A549 treated with Hydrocortisone at 1 μM for 4 hours (cell line): ENCODE results near the gene MARK4. TPM values are rescaled to one million over a fixed set of nuclear protein-coding genes. Genes with fewer than 3 reads are reported as not detected.

Experiments used
- total RNA-seq: library from RNA; stranded (reverse); fragments of 200-300 nt; extraction: Qiagen RNA extraction; gene quantifications from 5 replicates; pipeline ENCODE4 v1.2.3, GENCODE V29; 2022

Gene MARK4
- total RNA-seq, result 6.7 to 12.7 TPM (median 8.1 TPM) in 5 replicates

DNA sequence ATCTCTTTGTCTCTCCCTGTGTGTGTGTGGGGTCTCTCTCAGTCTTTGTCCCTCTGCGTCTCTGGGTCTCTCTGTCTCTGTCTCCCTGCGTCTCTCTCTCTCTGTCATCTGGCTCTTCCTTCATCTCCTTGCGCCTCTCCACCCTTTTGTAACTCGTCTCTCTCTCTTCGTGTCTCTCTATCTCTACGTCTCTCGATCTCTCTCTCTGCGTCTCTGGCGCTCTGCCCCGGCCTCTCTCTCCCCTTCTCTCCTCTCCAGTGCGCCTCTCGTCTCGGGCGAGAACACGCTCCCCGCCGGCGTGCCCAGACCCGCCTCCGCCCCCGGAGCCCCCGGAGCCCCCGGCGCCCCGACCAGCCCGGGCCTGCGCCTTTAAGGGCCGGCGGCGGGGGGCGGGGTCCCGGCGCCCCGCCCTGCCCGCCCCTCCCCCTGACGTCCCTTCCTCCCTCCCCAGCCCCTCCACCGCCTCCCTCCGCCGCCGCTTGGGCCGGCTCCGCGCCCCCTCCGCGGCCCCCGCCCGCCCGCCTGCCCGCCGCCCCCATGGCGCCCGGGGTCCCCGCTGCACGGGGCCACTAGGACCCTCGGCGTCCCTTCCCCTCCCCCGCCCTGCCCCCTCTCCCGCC lies at the start of gene MARK4:
MARK4 (plus strand) TSS at position 440 of the 620 bp plus-strand sequence. CDS start 318 bp downstream, outside the sequence.

DNA sequence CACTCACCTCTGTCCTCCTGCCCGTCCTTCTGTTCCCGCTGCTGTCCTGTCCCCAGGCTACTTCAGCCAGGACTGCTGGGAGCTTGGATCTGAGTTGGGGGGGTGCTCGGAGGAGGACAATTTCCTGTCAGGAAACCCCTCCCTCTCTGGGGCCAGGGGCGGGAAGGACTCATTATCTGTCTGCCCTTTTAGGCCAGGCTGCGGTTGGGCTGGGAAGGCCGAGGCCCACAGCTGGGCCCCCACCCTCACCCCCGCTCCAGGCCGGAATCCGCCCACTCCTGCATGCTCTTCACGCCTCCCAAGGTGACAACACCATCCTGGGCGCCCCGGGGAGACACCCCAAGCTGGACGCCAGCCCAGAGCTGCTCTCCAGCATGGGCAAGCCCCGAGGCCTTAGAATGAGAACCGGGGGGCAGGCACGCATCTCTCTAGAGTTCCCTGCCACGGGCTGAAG lies 5.7 kb upstream of the MARK4 start, which contains the start of gene EXOC3L2:
EXOC3L2 (minus strand) TSS at position 74 of the 454 bp plus-strand sequence. CDS start 6,362 bp downstream, outside the sequence.

DNA sequence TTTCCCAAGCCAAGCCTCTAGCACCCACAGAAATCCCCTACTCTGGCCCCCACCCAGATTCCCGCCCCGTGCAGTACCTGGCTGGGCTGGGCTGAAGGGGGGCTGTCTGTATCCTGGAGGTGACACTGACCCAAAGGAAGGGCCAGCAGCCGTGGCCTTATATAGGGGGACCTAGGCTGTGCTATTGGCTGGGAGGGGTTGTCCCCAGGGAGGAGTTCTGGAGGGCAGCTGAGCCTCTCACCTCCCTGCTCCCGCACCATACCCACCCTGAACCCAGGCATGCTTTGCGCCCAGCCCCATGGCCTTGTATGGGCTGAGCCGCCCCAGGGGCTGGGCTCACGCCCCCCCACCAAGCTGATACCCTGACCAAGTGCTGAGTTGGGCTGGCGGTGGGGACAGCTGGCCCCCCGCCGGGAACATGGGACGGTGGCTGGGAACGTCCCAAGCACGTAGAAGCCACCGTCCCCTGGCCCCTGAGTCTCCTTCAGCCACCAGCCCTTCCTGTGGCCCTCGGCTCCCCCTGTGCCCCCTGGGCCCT lies 71.7 kb downstream of the MARK4 start, which contains the start of gene CKM:
CKM (minus strand) TSS at position 132 of the 538 bp plus-strand sequence. CDS start 3,162 bp downstream, outside the sequence.

DNA sequence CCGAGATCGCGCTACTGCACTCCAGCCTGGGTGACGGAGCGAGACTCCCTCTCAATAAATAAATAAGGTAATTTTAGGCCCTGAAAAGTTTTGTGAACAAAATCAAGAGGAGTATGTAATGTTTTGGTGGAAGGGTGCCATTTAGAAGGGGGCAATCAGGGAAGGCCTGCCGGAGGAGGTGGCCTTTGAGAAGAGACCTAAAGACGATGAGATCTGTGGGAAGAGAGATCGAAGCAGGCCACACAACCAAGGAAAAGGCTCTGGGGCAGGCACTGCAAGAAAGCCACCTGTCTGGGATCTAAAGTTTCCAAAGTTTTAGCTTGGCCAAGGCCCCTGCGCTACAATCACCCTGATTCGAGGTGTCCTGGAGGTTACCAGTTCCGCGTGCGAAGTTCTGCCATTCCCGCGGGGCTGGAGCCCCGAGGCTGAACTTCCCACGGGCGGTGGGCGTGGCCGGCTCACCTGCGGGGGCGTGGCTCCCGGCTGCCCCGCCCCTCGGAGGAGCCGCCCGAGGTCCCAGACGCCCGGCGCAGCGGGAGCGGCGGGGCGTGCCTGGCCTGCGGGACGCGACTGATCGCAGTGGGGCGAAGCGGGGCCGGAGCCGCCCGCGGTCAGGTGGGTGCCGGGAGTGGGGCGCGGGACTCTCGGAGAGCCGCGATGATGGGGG lies 89.3 kb downstream of the MARK4 start, which contains the start of gene KLC3:
KLC3 (plus strand) TSS at position 519 of the 667 bp plus-strand sequence. CDS start 4,792 bp downstream, outside the sequence.

Other genes with a start within 250 kb of the MARK4 start
- 21.3 to 43.3 TPM (median 38.2 TPM) in 5 replicates for gene RELB, start 249.8 kb upstream of the MARK4 start, total RNA-seq
- gene CLASRP, start 212.2 kb upstream of the MARK4 start, total RNA-seq, result 55.9 to 67.9 TPM (median 66.7 TPM) in 5 replicates
- gene ZNF296, start 174.8 kb upstream of the MARK4 start, total RNA-seq, result 10.4 to 18.7 TPM (median 17.3 TPM) in 5 replicates
- 90.8 to 101 TPM (median 95.9 TPM) in 5 replicates for gene GEMIN7, start 172.0 kb upstream of the MARK4 start, total RNA-seq
- 32.8 to 43.5 TPM (median 38.7 TPM) in 5 replicates for gene PPP1R37, start 158.1 kb upstream of the MARK4 start, total RNA-seq
- gene NKPD1, start 90.3 kb upstream of the MARK4 start, total RNA-seq, result 0.56 to 0.90 TPM (median 0.77 TPM) in 5 replicates
- gene TRAPPC6A, start 73.0 kb upstream of the MARK4 start, total RNA-seq, result 37.4 to 50.6 TPM (median 40.1 TPM) in 5 replicates
- gene BLOC1S3, start 72.5 kb upstream of the MARK4 start, total RNA-seq, result 25.7 to 31.9 TPM (median 29.7 TPM) in 5 replicates
- 1.5 to 2.5 TPM (median 2.0 TPM) in 5 replicates for gene EXOC3L2, start 5.9 kb upstream of the MARK4 start, total RNA-seq
- gene CKM, start 71.6 kb downstream of the MARK4 start, total RNA-seq, result 0.05 TPM in 1 of 5 replicates, not detected in the others
- gene KLC3, start 89.5 kb downstream of the MARK4 start, total RNA-seq, result 0.69 to 1.4 TPM (median 0.89 TPM) in 5 replicates
- gene ERCC2, start 119.3 kb downstream of the MARK4 start, total RNA-seq, result 11.1 to 13.3 TPM (median 12.3 TPM) in 5 replicates
- gene PPP1R13L, start 153.8 kb downstream of the MARK4 start, total RNA-seq, result 33.6 to 48.1 TPM (median 40.0 TPM) in 5 replicates
- gene POLR1G, start 155.4 kb downstream of the MARK4 start, total RNA-seq, result 45.2 to 51.3 TPM (median 49.5 TPM) in 5 replicates
- 140 to 173 TPM (median 163 TPM) in 5 replicates for gene ERCC1, start 172.6 kb downstream of the MARK4 start, total RNA-seq
- gene FOSB, start 216.7 kb downstream of the MARK4 start, total RNA-seq, result 10.5 to 18.6 TPM (median 11.7 TPM) in 5 replicates
- 10.0 to 15.5 TPM (median 12.0 TPM) in 5 replicates for gene RTN2, start 245.8 kb downstream of the MARK4 start, total RNA-seq
- 6.8 to 9.0 TPM (median 7.4 TPM) in 5 replicates for gene PPM1N, start 247.2 kb downstream of the MARK4 start, total RNA-seq